ENCODE results near the gene POT1.
"Not testable (repeated sequence)": the region's sequence is repeated elsewhere in the genome, so short reads cannot be mapped to it uniquely, and the experiment has no call there.

POT1 gene, protein sequence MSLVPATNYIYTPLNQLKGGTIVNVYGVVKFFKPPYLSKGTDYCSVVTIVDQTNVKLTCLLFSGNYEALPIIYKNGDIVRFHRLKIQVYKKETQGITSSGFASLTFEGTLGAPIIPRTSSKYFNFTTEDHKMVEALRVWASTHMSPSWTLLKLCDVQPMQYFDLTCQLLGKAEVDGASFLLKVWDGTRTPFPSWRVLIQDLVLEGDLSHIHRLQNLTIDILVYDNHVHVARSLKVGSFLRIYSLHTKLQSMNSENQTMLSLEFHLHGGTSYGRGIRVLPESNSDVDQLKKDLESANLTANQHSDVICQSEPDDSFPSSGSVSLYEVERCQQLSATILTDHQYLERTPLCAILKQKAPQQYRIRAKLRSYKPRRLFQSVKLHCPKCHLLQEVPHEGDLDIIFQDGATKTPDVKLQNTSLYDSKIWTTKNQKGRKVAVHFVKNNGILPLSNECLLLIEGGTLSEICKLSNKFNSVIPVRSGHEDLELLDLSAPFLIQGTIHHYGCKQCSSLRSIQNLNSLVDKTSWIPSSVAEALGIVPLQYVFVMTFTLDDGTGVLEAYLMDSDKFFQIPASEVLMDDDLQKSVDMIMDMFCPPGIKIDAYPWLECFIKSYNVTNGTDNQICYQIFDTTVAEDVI

DNA sequence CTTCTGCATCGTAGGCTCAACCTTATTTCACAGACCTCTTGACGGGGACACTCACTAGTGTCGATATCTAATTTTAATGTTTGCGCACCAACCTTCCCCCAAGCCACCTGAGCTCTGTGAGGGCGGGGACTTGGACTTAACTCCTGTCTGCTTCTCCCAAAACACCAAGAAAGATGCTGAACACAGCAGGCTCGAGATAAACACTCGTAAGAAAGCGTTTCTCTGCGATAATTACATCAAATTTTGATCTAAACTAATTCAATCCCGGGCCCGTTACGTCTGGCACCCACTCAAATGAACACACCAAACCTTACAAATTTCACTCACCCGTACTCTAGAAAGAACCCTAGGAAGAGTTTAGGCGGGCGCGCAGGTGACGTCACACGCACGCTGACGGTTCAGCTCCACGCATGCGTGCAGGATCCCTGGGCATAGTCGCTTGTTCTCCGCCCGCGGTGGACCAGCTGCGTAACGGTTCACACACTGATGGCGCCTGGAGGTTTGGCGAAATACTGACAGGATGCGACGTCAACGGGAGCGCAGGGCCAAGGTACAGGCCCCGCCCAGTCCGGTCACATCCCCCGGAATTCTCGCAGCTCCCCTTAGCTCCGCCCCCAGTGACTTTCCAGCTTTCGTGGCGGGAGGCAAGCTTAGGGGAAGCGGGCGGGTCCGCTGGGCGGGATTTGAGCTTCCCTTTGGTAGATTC is at the start of gene POT1:
POT1 (minus strand) TSS at position 359 of the 706 bp plus-strand sequence. CDS start 32,652 bp downstream, outside the sequence.
- DNase-seq (ENCODE audit: low spot score) = peak; percentile 100

DNA sequence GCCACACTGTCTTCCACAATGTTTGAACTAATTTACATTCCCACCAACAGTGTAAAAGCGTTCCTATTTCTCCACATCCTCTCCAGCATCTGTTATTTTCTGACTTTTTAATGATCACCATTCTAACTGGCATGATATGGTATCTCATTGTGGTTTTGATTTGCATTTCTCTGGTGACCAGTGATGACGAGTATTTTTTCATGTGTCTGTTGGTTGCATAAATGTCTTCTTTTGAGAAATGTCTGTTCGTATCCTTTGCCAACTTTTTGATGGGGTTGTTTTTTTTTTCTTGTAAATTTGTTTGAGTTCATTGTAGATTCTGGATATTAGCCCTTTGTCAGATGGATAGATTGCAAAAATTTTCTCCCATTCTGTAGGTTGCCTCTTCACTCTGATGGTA is 45.5 kb upstream of the POT1 start:
- DNase-seq (ENCODE audit: low spot score) = not testable (repeated sequence)

GRCh38 chr7:124965553-124965952 is 35.9 kb upstream of the POT1 start:
- no peak for DNase-seq (ENCODE audit: low spot score)

GRCh38 chr7:124959676-124960075 is 30.1 kb upstream of the POT1 start:
- DNase-seq (ENCODE audit: low spot score) = no peak

GRCh38 chr7:124957952-124958351 is 28.3 kb upstream of the POT1 start:
- DNase-seq (ENCODE audit: low spot score) = not testable (repeated sequence)

GRCh38 chr7:124956160-124956559 is 26.5 kb upstream of the POT1 start:
- DNase-seq (ENCODE audit: low spot score) = no peak

DNA sequence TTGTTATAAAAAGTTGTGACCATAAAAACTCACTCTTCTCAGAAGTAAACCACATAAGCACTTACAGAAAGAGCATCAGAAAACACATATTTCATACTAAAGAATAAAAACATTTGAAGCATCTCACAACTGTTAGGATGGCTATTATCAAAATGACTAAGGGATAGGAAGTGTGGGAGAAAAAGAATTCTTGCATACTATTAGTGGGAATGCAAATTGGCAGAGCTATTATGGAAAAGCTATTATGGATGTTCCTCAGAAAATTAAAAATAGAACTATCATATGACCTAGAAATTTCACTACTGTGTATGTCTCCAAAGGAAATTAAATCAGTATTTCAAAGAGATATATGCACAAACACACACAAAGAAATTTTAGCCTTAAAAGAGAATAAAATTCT is 25.2 kb upstream of the POT1 start:
- peak; percentile 39 for DNase-seq (ENCODE audit: low spot score)

DNA sequence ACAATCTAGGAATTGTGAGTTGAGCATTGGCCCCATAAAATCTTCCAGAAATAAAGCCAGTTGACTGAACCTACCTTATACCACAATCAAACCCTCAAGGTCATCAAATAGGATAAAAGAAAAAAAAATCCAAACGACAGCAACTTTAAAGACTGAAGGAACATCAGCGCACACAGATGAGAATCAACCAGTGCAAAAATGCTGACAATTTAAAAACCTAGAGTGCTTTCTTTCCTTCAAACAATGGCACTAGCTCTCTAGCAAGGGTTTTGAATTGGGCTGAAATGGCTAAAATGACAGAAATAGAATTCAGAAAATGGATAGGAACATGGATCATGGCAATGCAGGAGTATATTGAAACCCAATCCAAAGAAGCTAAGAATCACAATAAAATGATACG is 16.1 kb upstream of the POT1 start:
- DNase-seq (ENCODE audit: low spot score) = no peak

DNA sequence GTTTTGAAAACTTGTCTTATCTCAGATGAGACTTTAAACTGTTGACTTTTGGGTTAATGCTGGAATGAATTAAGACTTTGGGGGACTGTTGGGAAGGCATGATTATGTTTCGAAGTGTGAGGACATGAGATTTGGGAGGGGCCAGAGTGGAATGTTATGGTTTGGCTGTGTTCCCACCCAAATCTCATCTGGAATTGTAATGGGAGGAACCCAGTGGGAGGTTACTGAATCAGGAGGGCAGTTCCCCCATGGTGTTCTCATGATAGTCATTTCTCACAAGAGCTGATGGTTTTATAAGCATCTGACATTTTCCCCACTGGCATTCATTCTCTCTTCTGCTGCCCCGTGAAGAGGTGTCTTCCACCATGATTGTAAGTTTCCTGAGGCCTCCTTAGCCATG is 13.8 kb upstream of the POT1 start:
- no peak for DNase-seq (ENCODE audit: low spot score)

DNA sequence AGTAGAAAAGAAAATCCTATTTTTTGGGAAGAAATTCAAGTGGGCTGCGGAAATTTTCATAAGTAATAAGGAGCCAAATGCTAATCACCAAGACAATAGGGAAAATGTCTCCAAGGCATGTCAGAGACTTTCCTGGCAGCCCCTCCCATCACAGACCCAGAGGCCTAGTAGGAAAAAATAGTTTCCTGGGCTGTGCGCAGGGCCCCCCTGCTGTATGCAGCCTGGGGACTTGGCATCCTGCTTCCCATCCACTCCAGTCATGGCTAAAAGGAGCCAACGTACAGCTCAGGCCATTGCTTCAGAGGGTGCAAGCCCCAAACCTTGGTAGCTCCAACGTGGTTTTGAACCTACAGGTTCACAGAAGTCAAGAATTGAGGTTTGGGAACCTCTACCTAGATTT is 12.8 kb upstream of the POT1 start:
- DNase-seq (ENCODE audit: low spot score) = no peak

DNA sequence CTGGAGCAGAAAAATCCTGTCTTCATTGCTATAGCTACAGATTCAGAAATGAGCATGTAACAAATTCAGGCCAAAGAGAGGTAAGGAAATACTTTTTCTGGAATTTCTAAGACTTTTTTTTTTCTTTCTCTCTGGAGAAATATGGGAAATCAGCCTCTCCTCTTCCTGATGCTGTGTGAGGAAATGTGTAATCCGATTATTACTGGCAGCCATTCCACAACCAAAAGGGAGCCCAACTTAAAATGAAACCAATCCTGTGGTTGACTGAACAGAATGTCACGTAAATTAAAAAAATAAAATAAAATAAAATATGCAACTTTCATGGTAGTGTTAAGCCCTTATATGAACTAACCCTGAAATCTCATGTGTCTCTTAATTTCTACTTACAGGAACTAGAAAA is 10.7 kb upstream of the POT1 start:
- DNase-seq (ENCODE audit: low spot score) = no peak

GRCh38 chr7:124938128-124938527 is 8.5 kb upstream of the POT1 start:
- no peak for DNase-seq (ENCODE audit: low spot score)

GRCh38 chr7:124937076-124937475 is 7.5 kb upstream of the POT1 start:
- no peak for DNase-seq (ENCODE audit: low spot score)

DNA sequence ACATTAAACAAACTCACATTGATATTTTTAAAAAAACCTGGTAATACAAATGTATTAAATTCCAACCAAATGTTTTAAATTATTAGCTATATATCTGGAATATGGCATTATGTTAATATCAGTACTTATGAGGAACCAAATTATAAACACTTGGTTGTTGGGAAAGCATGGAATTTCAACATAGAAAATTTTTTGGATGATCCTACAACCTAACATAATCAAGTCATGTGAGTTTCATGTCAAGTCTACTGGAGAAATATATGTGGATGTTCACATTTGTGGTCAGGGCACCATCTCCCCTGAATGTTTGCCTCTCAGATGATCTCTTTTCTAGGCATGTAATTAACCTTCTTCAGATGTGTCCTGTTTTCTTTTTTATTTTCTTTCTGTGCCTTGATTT is 5.2 kb upstream of the POT1 start:
- DNase-seq (ENCODE audit: low spot score) = no peak

- DNase-seq (ENCODE audit: low spot score) = no peak
Observed at GRCh38 chr7:124930655-124931597, 1.3 kb upstream of the POT1 start.

DNA sequence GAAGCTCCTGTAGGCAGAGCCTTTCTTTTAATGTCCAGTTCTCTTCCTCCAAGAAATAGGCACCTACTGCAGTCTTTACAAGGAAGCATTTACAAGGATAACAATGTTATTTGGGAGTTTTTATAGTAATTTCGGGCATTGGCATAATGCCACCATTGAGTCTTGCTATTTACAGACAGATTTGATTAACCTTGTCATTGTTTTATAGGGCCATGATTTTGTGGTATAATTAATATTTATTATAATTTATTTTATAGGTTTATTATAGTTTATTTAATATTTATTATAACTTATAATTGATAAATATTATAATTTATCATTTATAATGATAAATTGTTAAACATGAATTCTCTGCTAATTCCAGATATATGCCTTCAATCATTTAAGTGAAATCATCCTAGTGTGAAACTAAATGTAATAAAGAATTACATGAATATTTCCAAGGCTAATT is 573 bp upstream of the POT1 start:
- DNase-seq (ENCODE audit: low spot score) = no peak

- DNase-seq (ENCODE audit: low spot score) = no peak
Observed at GRCh38 chr7:124924906-124925305, 4.7 kb downstream of the POT1 start.

GRCh38 chr7:124922200-124922599 is 7.4 kb downstream of the POT1 start:
- no peak for DNase-seq (ENCODE audit: low spot score)

- DNase-seq (ENCODE audit: low spot score) = no peak
Observed at GRCh38 chr7:124919841-124920240, 9.8 kb downstream of the POT1 start.

DNA sequence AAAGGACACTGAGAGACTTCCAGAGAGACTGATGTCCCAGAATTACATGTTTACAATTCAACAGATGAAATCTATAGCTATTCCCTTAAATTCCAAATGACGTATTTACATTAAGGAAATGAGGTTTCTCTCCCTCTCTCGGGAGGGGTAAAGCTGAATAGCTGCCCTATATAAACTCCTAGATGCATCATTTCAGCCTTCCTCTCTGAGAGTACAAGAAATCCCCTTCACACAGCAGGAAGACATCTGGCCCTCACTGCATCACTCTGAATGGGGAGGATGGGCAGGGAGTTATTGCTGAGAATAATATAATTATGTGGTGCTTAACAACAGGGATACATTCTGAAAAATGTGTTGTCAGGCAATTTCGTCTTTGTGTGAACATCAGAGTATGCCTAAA is 11.0 kb downstream of the POT1 start:
- DNase-seq (ENCODE audit: low spot score) = no peak

GRCh38 chr7:124915242-124915641 is 14.4 kb downstream of the POT1 start:
- DNase-seq (ENCODE audit: low spot score) = no peak

- DNase-seq (ENCODE audit: low spot score) = no peak
Observed at GRCh38 chr7:124914298-124914697, 15.3 kb downstream of the POT1 start.

All from putamen (tissue), 1 donor.